Stimulated activated CD4-positive, alpha-beta T cell treated with anti-CD3 and anti-CD28 coated beads, Interleukin-4, amount 100 ng/mL, for 48 hours (primary cell): ENCODE measurements around the gene MACO1.
"Not testable (repeated sequence)": the region's sequence is repeated elsewhere in the genome, so short reads cannot be mapped to it uniquely, and the experiment has no call there.

Experiments
- DNase-seq, 2 donors: peaks; one replicate each; pipeline ENCODE4 v3.0.0-alpha.2; 2020; ENCODE audit warnings: low read depth in 2 of 2

Gene MACO1

GRCh38 chr1:25458541-25459298 lies 28.0 kb downstream of the MACO1 start:
- DNase-seq, result no peak

- DNase-seq, result no peak
Observed at GRCh38 chr1:25460020-25460419, 29.3 kb downstream of the MACO1 start.

GRCh38 chr1:25460816-25461215 lies 30.1 kb downstream of the MACO1 start:
- DNase-seq, result not testable (repeated sequence)

GRCh38 chr1:25461849-25462248 lies 31.2 kb downstream of the MACO1 start:
- no peak for DNase-seq

- no peak for DNase-seq
Observed at GRCh38 chr1:25462732-25463131, 32.0 kb downstream of the MACO1 start.

- DNase-seq, result no peak
Observed at GRCh38 chr1:25467193-25467592, 36.5 kb downstream of the MACO1 start.

- DNase-seq, result no peak
Observed at GRCh38 chr1:25467616-25468015, 36.9 kb downstream of the MACO1 start.

GRCh38 chr1:25468033-25468432 lies 37.3 kb downstream of the MACO1 start:
- DNase-seq, result no peak

- DNase-seq, result no peak
Observed at GRCh38 chr1:25469177-25469576, 38.5 kb downstream of the MACO1 start.

- no peak for DNase-seq
Observed at GRCh38 chr1:25472471-25472870, 41.8 kb downstream of the MACO1 start.

- DNase-seq, result no peak
Observed at GRCh38 chr1:25473653-25474225, 43.0 kb downstream of the MACO1 start.

GRCh38 chr1:25474439-25475047 lies 43.8 kb downstream of the MACO1 start:
- DNase-seq, result no peak

GRCh38 chr1:25476186-25477097 lies 45.7 kb downstream of the MACO1 start:
- no peak for DNase-seq

- DNase-seq, result no peak
Observed at GRCh38 chr1:25477448-25478034, 46.8 kb downstream of the MACO1 start.

GRCh38 chr1:25478633-25479032 lies 47.9 kb downstream of the MACO1 start:
- DNase-seq, result no peak

- DNase-seq, result no peak
Observed at GRCh38 chr1:25481625-25482024, 50.9 kb downstream of the MACO1 start.

GRCh38 chr1:25482211-25482610 lies 51.5 kb downstream of the MACO1 start:
- no peak for DNase-seq

GRCh38 chr1:25484096-25484495 lies 53.4 kb downstream of the MACO1 start:
- DNase-seq, result no peak

GRCh38 chr1:25484533-25484932 lies 53.8 kb downstream of the MACO1 start:
- DNase-seq, result no peak

- no peak for DNase-seq
Observed at GRCh38 chr1:25485536-25486411, 55.1 kb downstream of the MACO1 start.

GRCh38 chr1:25486602-25487001 lies 55.9 kb downstream of the MACO1 start:
- no peak for DNase-seq
